IPS-18c (cell line): ENCODE measurements around the gene ZFP28.

Source experiments
- H3K4me3 ChIP-seq: 2 replicates; pipeline ENCODE4 v1.7.0; 2013; ENCODE audit warnings: low read depth, mild to moderate bottlenecking, low read length, moderate library complexity; ENCODE audit not compliant: insufficient read depth
- H3K9me3 ChIP-seq: one replicate; pipeline ENCODE4 v1.6.1; 2013; ENCODE audit warnings: mild to moderate bottlenecking, low read length, moderate library complexity; ENCODE audit not compliant: control insufficient read depth, insufficient read depth

Gene ZFP28

DNA sequence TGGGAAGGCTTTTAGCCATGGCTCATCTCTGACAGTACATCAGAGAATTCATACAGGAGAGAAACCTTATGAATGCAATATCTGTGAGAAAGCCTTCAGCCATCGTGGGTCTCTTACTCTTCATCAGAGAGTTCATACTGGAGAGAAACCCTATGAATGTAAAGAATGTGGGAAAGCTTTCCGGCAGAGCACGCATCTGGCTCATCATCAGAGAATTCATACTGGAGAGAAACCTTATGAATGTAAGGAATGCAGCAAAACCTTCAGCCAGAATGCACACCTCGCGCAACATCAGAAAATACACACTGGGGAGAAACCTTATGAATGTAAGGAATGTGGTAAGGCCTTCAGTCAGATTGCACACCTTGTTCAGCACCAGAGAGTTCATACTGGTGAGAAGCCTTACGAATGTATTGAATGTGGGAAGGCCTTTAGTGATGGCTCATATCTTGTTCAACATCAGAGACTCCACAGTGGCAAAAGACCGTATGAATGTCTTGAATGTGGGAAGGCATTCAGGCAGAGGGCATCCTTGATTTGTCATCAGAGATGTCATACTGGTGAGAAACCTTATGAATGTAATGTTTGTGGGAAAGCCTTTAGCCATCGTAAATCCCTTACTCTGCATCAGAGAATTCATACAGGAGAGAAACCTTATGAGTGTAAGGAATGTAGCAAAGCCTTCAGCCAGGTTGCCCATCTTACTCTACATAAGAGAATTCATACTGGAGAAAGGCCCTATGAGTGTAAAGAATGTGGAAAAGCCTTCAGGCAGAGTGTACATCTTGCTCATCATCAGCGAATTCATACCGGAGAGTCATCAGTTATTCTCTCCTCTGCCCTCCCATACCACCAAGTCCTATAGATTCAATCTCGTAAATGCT lies 39.2 kb downstream of the ZFP28 start:
- Histone ChIP-seq H3K4me3 (no peak overlapping the region), H3K9me3 (peaks cover 13% of the 10 kb centered on the region)

DNA sequence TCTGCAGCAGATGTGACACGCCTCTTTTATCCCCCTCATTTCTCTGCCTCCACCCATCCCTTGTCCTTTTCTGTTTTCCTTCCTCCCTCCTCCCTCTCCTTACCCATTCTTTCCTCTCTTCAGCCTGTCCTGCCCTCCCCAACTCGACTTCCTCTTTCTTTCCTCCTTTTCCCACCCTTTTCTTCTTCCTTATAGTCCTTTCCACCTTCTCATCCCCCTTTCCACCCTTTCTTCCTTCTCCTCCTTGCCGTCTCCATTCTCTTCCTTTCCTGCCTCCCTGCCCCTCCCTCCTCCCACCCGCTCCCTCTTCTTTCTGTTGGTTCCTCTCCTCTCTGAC lies 55.7 kb downstream of the ZFP28 start:
- H3K4me3 ChIP-seq, result peak overlapping the region; percentile 82; the same call in 1 of the 2 replicates
- H3K9me3 ChIP-seq, result peaks cover 5% of the 10 kb centered on the region

- Histone ChIP-seq H3K9me3 (peaks cover 5% of the 10 kb centered on the region), H3K4me3 (peak within 1 kb of the TSS; percentile 82)
Measured at GRCh38 chr19:56594783-56595547, 56.2 kb downstream of the ZFP28 start, which contains the start of gene ZNF71. Gene ZNF71, plus strand, starts transcription at chr19:56595302. Its CDS starts 6,257 bp downstream, at chr19:56601559.

GRCh38 chr19:56595548-56595899 lies 56.8 kb downstream of the ZFP28 start:
- Histone ChIP-seq H3K4me3 (peak overlapping the region; percentile 82), H3K9me3 (peaks cover 5% of the 10 kb centered on the region)

- H3K4me3 ChIP-seq, result no peak overlapping the region
- peaks cover 5% of the 10 kb centered on the region for H3K9me3 ChIP-seq
Measured at GRCh38 chr19:56596676-56597075, 57.9 kb downstream of the ZFP28 start.

DNA sequence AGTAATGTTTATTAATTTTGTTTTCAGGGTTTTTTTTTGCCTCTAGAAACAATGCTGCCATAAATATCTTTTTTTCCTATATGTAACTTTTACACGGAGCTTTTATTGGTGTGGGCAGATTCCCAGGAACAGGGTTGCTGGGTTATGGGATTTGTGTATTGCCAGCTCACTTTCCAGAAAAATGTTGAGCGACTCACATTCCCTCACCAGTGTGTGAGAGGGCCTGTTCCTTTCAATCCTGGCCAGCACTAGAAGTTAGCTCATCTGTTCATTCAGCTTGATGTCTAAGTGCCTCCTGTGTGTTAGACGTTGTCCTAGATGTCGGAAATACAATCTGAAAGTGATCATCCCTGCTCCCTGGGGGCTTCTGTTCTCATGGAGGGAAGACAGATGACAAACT lies 58.9 kb downstream of the ZFP28 start:
- Histone ChIP-seq H3K9me3 (peaks cover 5% of the 10 kb centered on the region), H3K4me3 (no peak overlapping the region)

- H3K4me3 ChIP-seq, result no peak overlapping the region
- peaks cover 10% of the 10 kb centered on the region for H3K9me3 ChIP-seq
Measured at GRCh38 chr19:56601375-56601774, 62.6 kb downstream of the ZFP28 start.

DNA sequence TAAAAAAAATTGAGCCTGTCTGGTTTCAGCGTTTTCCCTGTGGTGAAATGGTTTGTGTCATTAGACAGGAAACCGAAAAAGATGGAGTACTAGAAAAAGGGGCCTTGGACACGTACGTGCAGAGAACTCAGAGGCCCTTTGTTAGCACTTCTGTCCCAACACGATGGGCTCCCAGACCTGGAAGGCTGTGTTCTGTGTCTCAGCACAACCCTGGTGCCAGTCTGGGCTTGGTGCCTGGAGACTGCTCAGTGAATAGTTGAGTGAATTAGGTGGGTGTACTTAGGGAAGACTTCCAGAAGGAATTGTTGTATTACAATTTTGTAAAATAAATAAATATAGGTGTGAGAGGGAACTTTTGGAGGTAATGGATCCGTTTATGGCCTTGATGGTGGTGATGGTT lies 65.1 kb downstream of the ZFP28 start:
- peaks cover 5% of the 10 kb centered on the region for H3K9me3 ChIP-seq
- no peak overlapping the region for H3K4me3 ChIP-seq
